Ovary (tissue), 3 donors: Measurements from ENCODE around the gene ZNF598.
A peak's percentile ranks its signal among the peaks of the same experiment; 100 is the strongest.

Experiments
- CTCF ChIP-seq, 3 donors: fragments of 450-650 bp in 2 of 3; fragments of 200-600 bp in 1 of 3; IDR thresholded peaks; one replicate each; pipeline versions ENCODE4 v1.5.1 to v1.8.0; 2016 to 2022; ENCODE audit warnings: antibody characterized with exemption in 3 of 3, mild to moderate bottlenecking in 1 of 3
- EP300 ChIP-seq: sonication (generic); formaldehyde crosslinking; IDR thresholded peaks from one replicate; pipeline ENCODE4 v1.6.1; 2017; ENCODE audit warnings: antibody characterized with exemption
- POLR2A ChIP-seq: fragments of 450-650 bp; IDR thresholded peaks from one replicate; pipeline ENCODE4 v1.6.1; 2017; ENCODE audit warnings: antibody characterized with exemption, mild to moderate bottlenecking, moderate library complexity
- donor health status: DM: no; HTN: no; CAD: no.

DNA sequence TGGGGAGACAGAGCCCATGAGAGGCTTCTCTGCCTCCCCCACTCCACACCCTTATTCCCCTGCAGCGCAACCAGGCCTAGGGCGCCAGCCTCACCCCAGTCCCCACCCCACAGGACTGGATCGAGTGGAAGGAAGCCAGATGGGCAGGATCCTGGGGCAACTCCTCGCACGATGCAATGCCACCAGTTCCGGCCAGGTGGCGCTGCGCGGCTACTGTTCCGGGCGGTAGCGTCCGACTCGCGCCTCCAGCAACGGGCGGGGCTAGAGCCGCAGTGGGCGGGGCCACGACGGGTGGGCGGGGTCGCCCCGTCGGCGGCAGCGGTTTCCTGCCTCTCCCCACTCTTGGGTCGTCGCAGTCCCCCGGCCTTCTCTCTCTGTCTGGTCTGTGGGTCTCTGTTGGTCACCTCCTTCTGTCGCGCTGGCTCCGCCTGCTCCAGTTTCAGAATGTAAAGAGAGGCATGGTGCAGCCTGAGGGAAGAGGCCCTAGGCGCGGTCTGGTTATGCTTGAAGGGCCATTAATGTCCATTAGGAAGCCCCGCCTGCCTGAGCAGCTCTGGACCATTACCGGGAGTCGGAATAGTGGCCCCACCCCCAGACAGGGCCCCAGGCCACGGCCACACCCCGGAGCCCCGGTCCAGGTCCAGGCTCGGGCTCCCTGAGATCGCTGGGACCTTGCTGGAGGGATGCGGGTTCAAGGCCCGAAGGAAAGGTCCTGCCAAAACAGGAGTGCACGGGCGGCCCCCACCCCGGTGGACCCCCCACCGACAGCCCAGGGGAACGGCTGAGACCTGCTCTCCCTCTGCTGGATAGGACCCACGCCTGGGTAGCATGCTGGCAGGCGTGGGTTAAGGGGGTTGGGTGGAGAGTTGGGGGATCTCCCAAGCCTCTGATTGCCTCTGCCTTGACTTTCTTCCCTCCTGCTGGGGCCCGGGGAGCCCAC lies 13.7 kb upstream of the ZNF598 start:
- TF ChIP-seq CTCF (IDR thresholded peaks at IDR 0.05) (peak; percentile 93 to 99 (median 99)), POLR2A (peak; percentile 41), EP300 (no peak)
